ENCODE measurements around the gene GABRG3.

GRCh38 chr15:26970712-26971210 is at the start of gene GABRG3:
- TF ChIP-seq POLR2A (IDR thresholded peaks at IDR 0.05) = no peak
- TF ChIP-seq EP300 (IDR thresholded peaks at IDR 0.05) = no peak
- no peak for TF ChIP-seq CTCF (IDR thresholded peaks at IDR 0.05)
- no peak for TF ChIP-seq POLR2AphosphoS5 (IDR thresholded peaks at IDR 0.05)
